Trophoblast cell (in vitro differentiated cells and primary cell): Measurements from ENCODE around the gene NAA30.

ENCODE experiments used
- DNase-seq, 2 donors: peaks; one replicate each; pipeline ENCODE4 v3.0.0-alpha.2; 2016
- H2AFZ ChIP-seq: 2 replicates; pipeline ENCODE4 v1.6.1; 2013; ENCODE audit warnings: low read length, moderate library complexity, mild to moderate bottlenecking; ENCODE audit not compliant: insufficient read depth, poor library complexity
- H2AK5ac ChIP-seq: 2 replicates; pipeline ENCODE4 v1.6.1; 2013; ENCODE audit warnings: mild to moderate bottlenecking, low read length
- H2BK120ac ChIP-seq: 2 replicates; pipeline ENCODE4 v1.6.1; 2013; ENCODE audit warnings: low read length, mild to moderate bottlenecking, moderate library complexity; ENCODE audit not compliant: insufficient read depth, poor library complexity
- H2BK12ac ChIP-seq: 2 replicates; pipeline ENCODE4 v1.6.1; 2013; ENCODE audit warnings: mild to moderate bottlenecking, low read length, moderate library complexity
- H2BK5ac ChIP-seq: 2 replicates; pipeline ENCODE4 v1.6.1; 2013; ENCODE audit warnings: low read length, low read depth, moderate library complexity, mild to moderate bottlenecking; ENCODE audit not compliant: poor library complexity
- H3K14ac ChIP-seq: 2 replicates; pipeline ENCODE4 v1.6.1; 2013; ENCODE audit warnings: mild to moderate bottlenecking, low read length
- H3K18ac ChIP-seq: 2 replicates; pipeline ENCODE4 v1.6.1; 2013; ENCODE audit warnings: mild to moderate bottlenecking, low read length
- H3K23ac ChIP-seq: 2 replicates; pipeline ENCODE4 v1.6.1; 2013; ENCODE audit warnings: low read length
- H3K27ac ChIP-seq: 2 replicates; pipeline ENCODE4 v1.5.1; 2013; ENCODE audit warnings: low read depth, mild to moderate bottlenecking, inconsistent platforms, low read length, moderate library complexity
- H3K27me3 ChIP-seq: 2 replicates; pipeline ENCODE4 v1.6.1; 2013; ENCODE audit warnings: inconsistent platforms, mild to moderate bottlenecking, low read length, moderate library complexity; ENCODE audit not compliant: insufficient read depth
- H3K36me3 ChIP-seq, 2 experiments: 1 replicate in 1 of 2; 2 replicates in 1 of 2; pipeline ENCODE4 v1.6.1; 2013; ENCODE audit warnings: low read length in 2 of 2, mild to moderate bottlenecking in 2 of 2, moderate library complexity in 1 of 2; ENCODE audit not compliant: insufficient read depth in 2 of 2, control insufficient read depth in 1 of 2
- H3K4ac ChIP-seq: 2 replicates; pipeline ENCODE4 v1.6.1; 2013; ENCODE audit warnings: low read depth, mild to moderate bottlenecking, low read length, moderate library complexity
- H3K4me1 ChIP-seq, 2 experiments: 1 replicate in 1 of 2; 2 replicates in 1 of 2; pipeline ENCODE4 v1.6.1; 2013; ENCODE audit warnings: low read length in 2 of 2, mild to moderate bottlenecking in 2 of 2, moderate library complexity in 1 of 2; ENCODE audit not compliant: insufficient read depth in 2 of 2, control insufficient read depth in 1 of 2
- H3K4me2 ChIP-seq: 2 replicates; pipeline ENCODE4 v1.6.1; 2013; ENCODE audit warnings: inconsistent platforms, mild to moderate bottlenecking, low read length, moderate library complexity
- H3K4me3 ChIP-seq: 2 replicates; pipeline ENCODE4 v1.5.1; 2013; ENCODE audit warnings: mild to moderate bottlenecking, low read depth, low read length, inconsistent platforms
- H3K79me1 ChIP-seq: one replicate; pipeline ENCODE4 v1.6.1; 2013; ENCODE audit warnings: low read length
- H3K79me2 ChIP-seq: 2 replicates; pipeline ENCODE4 v1.6.1; 2013; ENCODE audit warnings: low read length, mild to moderate bottlenecking; ENCODE audit not compliant: control insufficient read depth, insufficient read depth, poor library complexity
- H3K9ac ChIP-seq: 2 replicates; pipeline ENCODE4 v1.6.1; 2013; ENCODE audit warnings: mild to moderate bottlenecking, low read length
- H3K9me3 ChIP-seq: 2 replicates; pipeline ENCODE4 v1.6.1; 2013; ENCODE audit warnings: low read depth, mild to moderate bottlenecking, control low read depth, inconsistent platforms, low read length; ENCODE audit not compliant: insufficient read depth
- H4K12ac ChIP-seq: 2 replicates; pipeline ENCODE4 v1.6.1; 2013; ENCODE audit warnings: low read depth, mild to moderate bottlenecking, low read length, moderate library complexity
- H4K8ac ChIP-seq: 2 replicates; pipeline ENCODE4 v1.6.1; 2013; ENCODE audit warnings: low read depth, mild to moderate bottlenecking, low read length, moderate library complexity
- H4K91ac ChIP-seq: one replicate; pipeline ENCODE4 v1.6.1; 2013; ENCODE audit warnings: low read depth, mild to moderate bottlenecking, low read length, moderate library complexity
- WGBS: extraction: QIAGEN DNeasy Blood & Tissue Kit; methylation state at CpG from one replicate; pipeline ENCODE4 v1.1.7; 2013; ENCODE audit warnings: missing lambda C conversion rate; ENCODE audit not compliant: insufficient read length, insufficient coverage; ENCODE audit errors: extremely low coverage; 5-methylcytosine and 5-hydroxymethylcytosine counted together

NAA30 gene

GRCh38 chr14:57400556-57401494 is 10.4 kb downstream of the NAA30 start:
- no peak overlapping the region for H2AFZ ChIP-seq
- no peaks in the 10 kb centered on the region for H3K27me3 ChIP-seq
- H3K9ac ChIP-seq = no peak overlapping the region
- no peak overlapping the region for H3K4ac ChIP-seq
- H4K8ac ChIP-seq = no peak overlapping the region
- H2BK12ac ChIP-seq = no peak overlapping the region
- H3K4me3 ChIP-seq = no peak overlapping the region
- H3K23ac ChIP-seq = no peak overlapping the region
- no peak overlapping the region for H4K12ac ChIP-seq
- no peaks in the 10 kb centered on the region for H3K9me3 ChIP-seq
- no peaks in the 10 kb centered on the region for H3K79me1 ChIP-seq
- WGBS = no CpG with 5 or more reads among the region's 4 CpGs
- H3K4me1 ChIP-seq = no peaks in the 10 kb centered on the region
- H3K27ac ChIP-seq = no peak overlapping the region
- DNase-seq = no peak
- H2BK120ac ChIP-seq = no peak overlapping the region
- peaks cover 11 to 14% of the 10 kb centered on the region in 2 experiments for H3K36me3 ChIP-seq
- H3K4me2 ChIP-seq = no peak overlapping the region
- H2AK5ac ChIP-seq = no peak overlapping the region
- no peaks in the 10 kb centered on the region for H3K79me2 ChIP-seq
- H3K18ac ChIP-seq = no peak overlapping the region
- no peak overlapping the region for H4K91ac ChIP-seq
- H3K14ac ChIP-seq = no peak overlapping the region
- no peak overlapping the region for H2BK5ac ChIP-seq

DNA sequence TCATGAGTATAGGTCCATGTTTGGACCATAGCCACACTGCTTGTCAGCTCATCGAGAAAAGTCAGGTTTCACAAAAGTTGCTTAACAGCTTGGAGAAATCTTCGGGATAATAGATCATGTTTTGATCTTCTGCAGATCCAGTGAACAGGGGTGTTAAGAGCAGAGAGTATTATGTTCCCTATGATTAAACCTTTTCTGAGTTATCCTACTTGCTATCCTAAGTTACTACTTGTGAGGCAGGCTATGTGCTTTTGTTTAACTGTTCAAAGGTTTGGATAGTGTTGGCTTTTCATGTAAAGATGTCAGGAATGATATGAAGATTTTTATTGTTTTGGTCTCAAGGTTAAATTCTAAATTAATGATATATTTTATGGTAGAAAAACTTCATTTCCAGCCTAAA is 11.1 kb downstream of the NAA30 start:
- no peak overlapping the region for H3K4ac ChIP-seq
- H3K14ac ChIP-seq = no peak overlapping the region
- H4K91ac ChIP-seq = no peak overlapping the region
- no peak overlapping the region for H3K23ac ChIP-seq
- no peak overlapping the region for H4K8ac ChIP-seq
- no peak overlapping the region for H3K4me2 ChIP-seq
- H3K9me3 ChIP-seq = no peaks in the 10 kb centered on the region
- H3K36me3 ChIP-seq = peaks cover 11 to 14% of the 10 kb centered on the region in 2 experiments
- no peak overlapping the region for H3K9ac ChIP-seq
- H3K27me3 ChIP-seq = no peaks in the 10 kb centered on the region
- no peak overlapping the region for H2BK120ac ChIP-seq
- H4K12ac ChIP-seq = no peak overlapping the region
- H2BK5ac ChIP-seq = no peak overlapping the region
- H3K79me2 ChIP-seq = no peaks in the 10 kb centered on the region
- no peak for DNase-seq
- no peaks in the 10 kb centered on the region for H3K79me1 ChIP-seq
- H3K27ac ChIP-seq = no peak overlapping the region
- WGBS = no CpG with 5 or more reads among the region's 2 CpGs
- H3K18ac ChIP-seq = no peak overlapping the region
- no peak overlapping the region for H2BK12ac ChIP-seq
- H2AK5ac ChIP-seq = no peak overlapping the region
- H2AFZ ChIP-seq = no peak overlapping the region
- H3K4me3 ChIP-seq = no peak overlapping the region
- no peaks in the 10 kb centered on the region for H3K4me1 ChIP-seq

- H3K9ac ChIP-seq = no peak overlapping the region
- no peaks in the 10 kb centered on the region for H3K9me3 ChIP-seq
- H3K36me3 ChIP-seq = peaks cover 15% of the 10 kb centered on the region in 2 experiments
- no peak overlapping the region for H2BK120ac ChIP-seq
- H2BK5ac ChIP-seq = no peak overlapping the region
- no peak overlapping the region for H2BK12ac ChIP-seq
- no peak overlapping the region for H4K91ac ChIP-seq
- H3K4ac ChIP-seq = no peak overlapping the region
- no peaks in the 10 kb centered on the region for H3K79me1 ChIP-seq
- H3K14ac ChIP-seq = no peak overlapping the region
- H3K27ac ChIP-seq = no peak overlapping the region
- no peak overlapping the region for H3K18ac ChIP-seq
- WGBS = no CpG with 5 or more reads among the region's 1 CpG
- H2AFZ ChIP-seq = no peak overlapping the region
- no peak overlapping the region for H4K12ac ChIP-seq
- no peak overlapping the region for H2AK5ac ChIP-seq
- no peaks in the 10 kb centered on the region for H3K27me3 ChIP-seq
- no peak overlapping the region for H4K8ac ChIP-seq
- no peaks in the 10 kb centered on the region for H3K79me2 ChIP-seq
- H3K4me1 ChIP-seq = no peaks in the 10 kb centered on the region
- H3K23ac ChIP-seq = no peak overlapping the region
- no peak overlapping the region for H3K4me2 ChIP-seq
- DNase-seq = no peak
- H3K4me3 ChIP-seq = no peak overlapping the region
Measured at GRCh38 chr14:57402173-57402852, 11.9 kb downstream of the NAA30 start.

- no peak overlapping the region for H3K18ac ChIP-seq
- H3K4me2 ChIP-seq = no peak overlapping the region
- H4K12ac ChIP-seq = no peak overlapping the region
- H2AFZ ChIP-seq = no peak overlapping the region
- H2AK5ac ChIP-seq = no peak overlapping the region
- H3K79me1 ChIP-seq = no peaks in the 10 kb centered on the region
- H3K23ac ChIP-seq = no peak overlapping the region
- WGBS = no CpG with 5 or more reads among the region's 1 CpG
- no peak overlapping the region for H3K9ac ChIP-seq
- H3K4ac ChIP-seq = no peak overlapping the region
- DNase-seq = no peak
- no peak overlapping the region for H3K4me3 ChIP-seq
- no peaks in the 10 kb centered on the region for H3K4me1 ChIP-seq
- no peaks in the 10 kb centered on the region for H3K27me3 ChIP-seq
- no peaks in the 10 kb centered on the region for H3K9me3 ChIP-seq
- H2BK5ac ChIP-seq = no peak overlapping the region
- H3K36me3 ChIP-seq = peaks cover 10 to 11% of the 10 kb centered on the region in 2 experiments
- no peak overlapping the region for H2BK120ac ChIP-seq
- H3K27ac ChIP-seq = no peak overlapping the region
- no peak overlapping the region for H4K8ac ChIP-seq
- no peak overlapping the region for H4K91ac ChIP-seq
- no peaks in the 10 kb centered on the region for H3K79me2 ChIP-seq
- H3K14ac ChIP-seq = no peak overlapping the region
- no peak overlapping the region for H2BK12ac ChIP-seq
Measured at GRCh38 chr14:57403521-57403864, 13.1 kb downstream of the NAA30 start.
